GM19372 (cell line): ENCODE results near the gene HAPLN1.
"Not testable (repeated sequence)": the region's sequence is repeated elsewhere in the genome, so short reads cannot be mapped to it uniquely, and the experiment has no call there.

Experiments
- ATAC-seq: cut with Tn5 transposase; IDR thresholded peaks from one replicate; pipeline ENCODE4 v1.9.1; 2021; ENCODE audit warnings: mild to moderate bottlenecking, low read depth, moderate library complexity; ENCODE audit not compliant: unreplicated experiment

The HAPLN1 gene

GRCh38 chr5:83720836-83721537, at the start of gene HAPLN1:
HAPLN1 (minus strand) TSS chr5:83720855; CDS start chr5:83673523, 47,332 bp downstream.
- no peak for ATAC-seq

- no peak for ATAC-seq
These were observed 46.8 kb upstream of the HAPLN1 start for GRCh38 chr5:83767409-83767992.

GRCh38 chr5:83764101-83764500, 43.4 kb upstream of the HAPLN1 start:
- ATAC-seq = no peak

- no peak for ATAC-seq
These were observed 39.9 kb upstream of the HAPLN1 start for GRCh38 chr5:83760579-83760978.

- ATAC-seq = no peak
These were observed 32.0 kb upstream of the HAPLN1 start for GRCh38 chr5:83752700-83753099.

GRCh38 chr5:83751201-83751600, 30.5 kb upstream of the HAPLN1 start:
- no peak for ATAC-seq

GRCh38 chr5:83750749-83751148, 30.1 kb upstream of the HAPLN1 start:
- ATAC-seq = no peak

- no peak for ATAC-seq
These were observed 25.2 kb upstream of the HAPLN1 start for GRCh38 chr5:83745816-83746215.

GRCh38 chr5:83744821-83745220, 24.2 kb upstream of the HAPLN1 start:
- ATAC-seq = no peak

GRCh38 chr5:83742089-83742488, 21.4 kb upstream of the HAPLN1 start:
- no peak for ATAC-seq

- no peak for ATAC-seq
These were observed 20.9 kb upstream of the HAPLN1 start for GRCh38 chr5:83741571-83741970.

- ATAC-seq = peak; percentile 76
These were observed 20.1 kb upstream of the HAPLN1 start for GRCh38 chr5:83740741-83741140.

- not testable (repeated sequence) for ATAC-seq
These were observed 15.5 kb upstream of the HAPLN1 start for GRCh38 chr5:83736169-83736568.

GRCh38 chr5:83735058-83735457, 14.4 kb upstream of the HAPLN1 start:
- ATAC-seq = not testable (repeated sequence)

- ATAC-seq = no peak
These were observed 11.0 kb upstream of the HAPLN1 start for GRCh38 chr5:83731638-83732037.

GRCh38 chr5:83729362-83729761, 8.7 kb upstream of the HAPLN1 start:
- no peak for ATAC-seq

GRCh38 chr5:83726912-83727311, 6.3 kb upstream of the HAPLN1 start:
- no peak for ATAC-seq

GRCh38 chr5:83724935-83725334, 4.3 kb upstream of the HAPLN1 start:
- ATAC-seq = no peak

- ATAC-seq = no peak
These were observed 3.3 kb upstream of the HAPLN1 start for GRCh38 chr5:83724001-83724400.

GRCh38 chr5:83723031-83723430, 2.4 kb upstream of the HAPLN1 start:
- ATAC-seq = no peak

- ATAC-seq = peak; percentile 62
These were observed 1.6 kb upstream of the HAPLN1 start for GRCh38 chr5:83721953-83722901.
